ENCODE results near the gene CHMP2B. TPM values are rescaled to one million over a fixed set of nuclear protein-coding genes. Genes with fewer than 3 reads are reported as not detected.

The CHMP2B gene
- total and polyA plus RNA-seq, 5 donors: 23.5 to 41.0 (median 34.5) TPM

DNA sequence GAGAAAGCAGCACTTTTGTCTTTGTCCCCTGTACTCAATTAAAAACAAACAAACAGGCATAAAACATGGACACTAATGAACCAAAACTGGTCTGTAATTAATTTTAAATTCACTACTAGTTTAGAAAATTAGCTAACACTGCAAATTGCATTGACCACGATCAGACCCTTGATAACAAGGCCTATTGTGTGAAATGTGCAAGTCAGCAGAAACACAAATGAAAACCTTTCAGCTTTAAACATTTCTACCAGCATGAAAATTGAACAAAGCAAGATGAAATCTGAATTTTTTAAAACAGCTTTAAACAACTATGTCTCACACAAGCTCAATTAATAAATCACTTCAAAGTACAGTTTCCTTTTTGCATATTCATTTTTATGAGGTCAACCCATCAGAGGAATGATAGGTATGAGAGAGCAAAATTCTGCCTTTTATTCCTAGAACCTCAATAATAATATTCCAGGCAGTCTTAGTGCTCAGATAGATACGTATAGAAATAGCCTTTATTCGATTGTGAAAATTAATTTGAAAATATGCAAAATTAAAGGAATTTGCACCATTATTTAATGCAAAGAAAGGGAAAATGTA, 27.0 kb upstream of the CHMP2B start:
- intact Hi-C loops (cut with DNase I): no loop called here
- no peak for ATAC-seq
- no peak for DNase-seq
- no peak overlapping the region for H3K27ac ChIP-seq (ENCODE audit: low read length)
- no peaks in the 10 kb centered on the region for H3K27me3 ChIP-seq (ENCODE audit: control insufficient read depth, insufficient read depth)
- no peak overlapping the region for H3K4me3 ChIP-seq (ENCODE audit: low read length)
- WGBS: 72% methylated on average over 3 of the region's 3 CpGs
- H3K4me1 ChIP-seq (ENCODE audit: control insufficient read depth, insufficient read depth, low read length): no peaks in the 10 kb centered on the region
- H3K9me3 ChIP-seq (ENCODE audit: control insufficient read depth, low read length): no peaks in the 10 kb centered on the region

DNA sequence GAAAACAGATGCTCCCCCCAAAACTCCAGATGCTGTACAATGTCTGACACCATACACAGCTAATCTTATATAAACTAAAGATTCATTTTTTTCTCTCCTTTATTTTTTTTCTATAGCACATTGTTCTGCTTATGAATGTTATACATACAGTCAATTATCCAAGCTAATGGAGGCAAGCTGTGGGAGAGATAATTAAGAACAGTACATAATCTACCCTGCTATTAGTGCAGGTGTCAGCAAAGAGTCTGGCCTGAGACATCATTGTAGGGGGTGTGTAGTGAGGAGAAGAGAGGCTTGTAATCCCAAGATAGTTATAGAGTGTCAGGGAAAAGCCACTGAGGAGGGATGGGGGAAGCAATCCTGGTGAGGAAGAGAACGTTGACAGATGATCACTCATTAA, 25.4 kb upstream of the CHMP2B start:
- Histone ChIP-seq H3K27ac (ENCODE audit: low read length) (no peak overlapping the region), H3K9me3 (ENCODE audit: control insufficient read depth, low read length) (no peaks in the 10 kb centered on the region), H3K4me3 (ENCODE audit: low read length) (no peak overlapping the region), H3K4me1 (ENCODE audit: control insufficient read depth, insufficient read depth, low read length) (no peaks in the 10 kb centered on the region), H3K27me3 (ENCODE audit: control insufficient read depth, insufficient read depth) (no peaks in the 10 kb centered on the region)
- 59% methylated on average over 1 of the region's 1 CpG for WGBS
- DNase-seq (no peak), ATAC-seq (no peak)
- intact Hi-C loops (cut with DNase I): no loop called here

DNA sequence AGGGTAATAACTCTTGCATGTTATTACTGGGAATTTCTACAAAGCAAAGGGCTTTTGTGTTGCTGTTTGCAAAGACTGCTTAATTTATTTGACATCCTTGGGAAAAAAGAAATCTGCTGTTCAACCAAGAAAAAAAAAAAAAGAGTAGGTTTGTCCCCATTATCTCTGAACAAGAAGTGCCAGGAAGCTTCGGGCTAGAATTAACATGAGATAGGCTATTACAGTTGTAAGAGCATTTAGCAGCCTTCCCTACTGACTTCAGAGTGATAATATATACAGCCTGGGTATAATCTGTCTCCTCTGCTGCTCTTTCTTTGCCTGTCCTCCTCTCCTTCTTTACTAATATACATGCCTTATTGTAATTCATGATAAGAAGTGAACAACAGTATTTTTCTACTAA, 23.3 kb upstream of the CHMP2B start:
- DNase-seq: no peak

DNA sequence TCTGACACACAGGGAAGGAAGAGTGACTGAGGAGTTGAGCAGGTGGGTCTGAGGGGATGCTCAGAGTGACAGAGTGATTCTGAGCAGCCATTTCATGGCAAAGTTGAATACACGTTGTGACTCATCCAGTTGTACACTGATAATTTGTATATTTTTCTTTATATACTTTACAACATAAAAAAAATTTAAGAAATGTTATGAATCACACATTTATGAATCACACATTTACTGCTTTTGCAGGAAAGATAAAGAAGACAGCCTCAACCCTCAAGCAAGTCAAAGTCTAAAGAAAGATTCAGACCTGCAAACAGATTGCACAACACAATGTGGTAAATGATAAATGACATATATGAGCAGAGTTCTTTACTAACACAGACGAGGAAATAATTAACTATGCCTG, 21.0 kb upstream of the CHMP2B start:
- DNase-seq: no peak
- Histone ChIP-seq H3K27ac (ENCODE audit: low read length) (no peak overlapping the region), H3K4me3 (ENCODE audit: low read length) (no peak overlapping the region), H3K27me3 (ENCODE audit: control insufficient read depth, insufficient read depth) (no peaks in the 10 kb centered on the region), H3K4me1 (ENCODE audit: control insufficient read depth, insufficient read depth, low read length) (no peaks in the 10 kb centered on the region), H3K9me3 (ENCODE audit: control insufficient read depth, low read length) (no peaks in the 10 kb centered on the region)
- no peak for ATAC-seq
- WGBS: 39% methylated on average over 2 of the region's 2 CpGs
- intact Hi-C loops (cut with DNase I): no loop called here

More for the DNA sequence above, 23.3 kb upstream of the CHMP2B start:
- Histone ChIP-seq H3K9me3 (ENCODE audit: control insufficient read depth, low read length) (no peaks in the 10 kb centered on the region), H3K27ac (ENCODE audit: low read length) (no peak overlapping the region), H3K27me3 (ENCODE audit: control insufficient read depth, insufficient read depth) (no peaks in the 10 kb centered on the region), H3K4me1 (ENCODE audit: control insufficient read depth, insufficient read depth, low read length) (no peaks in the 10 kb centered on the region), H3K4me3 (ENCODE audit: low read length) (no peak overlapping the region)
- ATAC-seq: no peak
- intact Hi-C loops (cut with DNase I): no loop called here
- 16% methylated on average over 1 of the region's 1 CpG for WGBS

DNA sequence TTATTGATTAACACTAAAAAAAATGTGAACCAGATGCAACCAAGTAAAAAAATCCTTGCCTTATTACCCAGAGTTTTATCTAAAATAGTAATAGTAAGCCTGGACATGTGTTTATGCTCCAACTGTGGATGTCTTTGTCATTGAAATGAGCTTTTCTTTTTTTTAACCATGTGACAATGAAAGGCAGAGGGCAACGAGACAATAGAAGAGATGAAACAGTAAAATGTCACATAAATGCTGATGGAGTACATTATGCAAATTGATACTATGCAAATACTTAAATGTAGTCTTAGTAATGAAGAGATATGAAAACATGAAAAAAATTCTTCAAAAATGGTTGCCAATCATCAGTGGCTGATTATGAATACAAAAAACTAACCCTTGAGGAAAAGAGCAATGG, 20.5 kb upstream of the CHMP2B start:
- DNase-seq: no peak
- H3K4me1 ChIP-seq (ENCODE audit: control insufficient read depth, insufficient read depth, low read length): no peaks in the 10 kb centered on the region
- H3K27me3 ChIP-seq (ENCODE audit: control insufficient read depth, insufficient read depth): no peaks in the 10 kb centered on the region
- H3K4me3 ChIP-seq (ENCODE audit: low read length): no peak overlapping the region
- WGBS: 64% methylated on average over 1 of the region's 1 CpG
- intact Hi-C loops (cut with DNase I): no loop called here
- no peak for ATAC-seq
- no peaks in the 10 kb centered on the region for H3K9me3 ChIP-seq (ENCODE audit: control insufficient read depth, low read length)
- no peak overlapping the region for H3K27ac ChIP-seq (ENCODE audit: low read length)

DNA sequence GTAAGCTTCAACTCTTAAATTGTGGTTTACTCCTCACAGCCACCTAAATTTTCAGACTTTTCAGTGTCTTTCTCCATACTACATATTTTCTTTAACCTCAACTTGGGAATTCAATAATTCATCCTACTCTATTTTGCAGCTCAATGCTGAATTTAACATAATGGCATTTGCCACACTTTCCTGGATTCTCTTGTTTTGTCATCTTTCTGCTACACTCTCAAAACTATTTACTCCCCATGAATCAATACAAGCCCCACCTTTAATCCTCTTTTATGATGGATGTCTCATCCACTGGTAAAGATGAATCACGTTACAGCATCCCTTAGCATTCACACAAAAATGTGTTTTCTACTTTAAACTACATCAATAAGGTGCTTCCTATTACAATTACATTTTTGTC, 19.6 kb upstream of the CHMP2B start:
- Histone ChIP-seq H3K4me1 (ENCODE audit: control insufficient read depth, insufficient read depth, low read length) (no peaks in the 10 kb centered on the region), H3K27me3 (ENCODE audit: control insufficient read depth, insufficient read depth) (no peaks in the 10 kb centered on the region), H3K4me3 (ENCODE audit: low read length) (no peak overlapping the region), H3K9me3 (ENCODE audit: control insufficient read depth, low read length) (no peaks in the 10 kb centered on the region), H3K27ac (ENCODE audit: low read length) (no peak overlapping the region)
- 72% methylated on average over 1 of the region's 1 CpG for WGBS
- intact Hi-C loops (cut with DNase I): no loop called here
- ATAC-seq: no peak
- no peak for DNase-seq

DNA sequence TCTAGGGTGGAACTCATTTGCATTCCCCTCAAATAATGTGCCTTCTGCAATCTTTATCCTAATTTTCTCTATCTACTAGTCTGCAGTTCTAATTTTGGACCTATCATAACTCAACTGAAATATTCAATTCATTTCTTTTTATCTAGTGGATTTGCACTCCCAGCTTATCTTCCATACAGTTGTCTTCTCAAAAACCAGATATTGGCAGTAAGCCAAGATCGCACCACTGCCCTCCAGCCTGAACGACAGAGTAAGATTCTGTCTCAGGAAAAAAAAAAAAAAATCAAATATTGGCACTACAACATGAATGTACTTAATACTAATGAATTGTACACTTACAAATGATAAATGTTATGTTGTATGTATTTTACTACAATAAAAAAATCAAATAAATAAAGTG, 18.0 kb upstream of the CHMP2B start:
- DNase-seq (no peak), ATAC-seq (no peak)
- Histone ChIP-seq H3K27me3 (ENCODE audit: control insufficient read depth, insufficient read depth) (no peaks in the 10 kb centered on the region), H3K9me3 (ENCODE audit: control insufficient read depth, low read length) (no peaks in the 10 kb centered on the region), H3K4me1 (ENCODE audit: control insufficient read depth, insufficient read depth, low read length) (no peaks in the 10 kb centered on the region), H3K4me3 (ENCODE audit: low read length) (no peak overlapping the region), H3K27ac (ENCODE audit: low read length) (no peak overlapping the region)
- 10% methylated on average over 2 of the region's 2 CpGs for WGBS
- intact Hi-C loops (cut with DNase I): no loop called here

DNA sequence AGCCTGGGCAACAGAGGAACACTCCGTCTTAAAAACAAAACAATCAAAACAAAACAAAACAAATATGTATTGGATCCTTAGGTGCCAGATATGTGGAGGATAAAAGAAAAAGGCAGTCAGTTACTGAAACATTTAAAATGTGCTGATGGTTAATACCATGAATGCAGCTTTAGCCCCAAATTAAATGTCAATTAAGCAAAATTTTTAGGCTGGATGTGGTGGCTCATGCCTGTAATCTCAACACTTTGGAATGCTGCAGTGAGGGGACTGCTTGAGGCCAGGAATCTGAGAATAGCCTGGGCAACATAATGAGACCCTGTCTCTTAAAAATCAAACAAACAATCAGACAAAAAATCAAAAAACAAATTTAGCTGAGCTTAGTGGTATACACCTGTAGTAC, 8.5 kb upstream of the CHMP2B start:
- DNase-seq: no peak
- H3K4me3 ChIP-seq (ENCODE audit: low read length): no peak overlapping the region
- 85% methylated on average over 1 of the region's 1 CpG for WGBS
- H3K9me3 ChIP-seq (ENCODE audit: control insufficient read depth, low read length): no peaks in the 10 kb centered on the region
- H3K27me3 ChIP-seq (ENCODE audit: control insufficient read depth, insufficient read depth): no peaks in the 10 kb centered on the region
- no peak for ATAC-seq
- H3K4me1 ChIP-seq (ENCODE audit: control insufficient read depth, insufficient read depth, low read length): no peaks in the 10 kb centered on the region
- intact Hi-C loops (cut with DNase I): no loop called here
- no peak overlapping the region for H3K27ac ChIP-seq (ENCODE audit: low read length)

DNA sequence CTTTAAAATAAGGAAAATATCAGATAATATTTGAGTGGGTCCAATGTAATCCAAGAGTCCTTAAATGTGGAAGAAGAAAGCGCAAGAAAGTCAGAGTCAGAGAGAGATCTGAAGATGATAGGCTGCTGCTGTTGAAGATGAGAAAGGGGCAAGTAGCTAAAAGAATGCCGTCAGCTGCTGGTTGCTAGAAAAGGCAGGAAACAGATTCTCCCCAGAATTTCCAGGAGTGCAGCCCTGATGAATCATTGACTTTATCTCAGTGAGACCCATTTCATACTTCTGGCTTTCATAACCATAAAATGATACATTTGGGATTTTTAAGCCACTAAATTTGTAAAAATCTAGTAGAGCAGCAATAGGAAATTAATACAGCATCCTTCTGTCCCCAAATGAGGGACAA, 7.5 kb upstream of the CHMP2B start:
- H3K4me3 ChIP-seq (ENCODE audit: low read length): no peak overlapping the region
- DNase-seq (no peak), ATAC-seq (no peak)
- no peak overlapping the region for H3K27ac ChIP-seq (ENCODE audit: low read length)
- intact Hi-C loops (cut with DNase I): no loop called here
- H3K9me3 ChIP-seq (ENCODE audit: control insufficient read depth, low read length): no peaks in the 10 kb centered on the region
- no peaks in the 10 kb centered on the region for H3K4me1 ChIP-seq (ENCODE audit: control insufficient read depth, insufficient read depth, low read length)
- 80% methylated on average over 2 of the region's 2 CpGs for WGBS
- H3K27me3 ChIP-seq (ENCODE audit: control insufficient read depth, insufficient read depth): no peaks in the 10 kb centered on the region

DNA sequence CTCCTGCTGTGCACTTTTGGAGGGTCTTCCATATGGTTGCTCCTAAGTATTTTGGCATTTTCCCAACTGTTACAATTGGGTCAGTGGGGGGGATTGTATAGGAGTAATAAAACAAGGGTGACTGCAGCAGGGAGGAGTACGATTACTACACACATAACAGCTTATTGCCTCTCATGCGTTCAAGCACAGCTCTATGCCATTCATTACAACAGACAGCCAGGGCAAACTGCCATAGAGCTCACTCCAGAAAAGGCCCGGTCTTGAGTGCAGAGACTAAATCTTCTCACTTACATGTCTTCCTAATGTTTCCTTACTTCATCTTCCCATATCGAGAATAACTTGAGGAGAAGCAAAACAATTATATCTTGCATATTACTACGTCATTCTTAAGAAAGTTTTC, 1.4 kb upstream of the CHMP2B start:
- Histone ChIP-seq H3K4me1 (ENCODE audit: control insufficient read depth, insufficient read depth, low read length) (no peaks in the 10 kb centered on the region), H3K9me3 (ENCODE audit: control insufficient read depth, low read length) (no peaks in the 10 kb centered on the region), H3K27ac (ENCODE audit: low read length) (no peak overlapping the region), H3K27me3 (ENCODE audit: control insufficient read depth, insufficient read depth) (no peaks in the 10 kb centered on the region), H3K4me3 (ENCODE audit: low read length) (no peak overlapping the region)
- 60% methylated on average over 5 of the region's 5 CpGs for WGBS
- ATAC-seq (no peak), DNase-seq (peak in 2 of 3 donors; percentile 14 to 24)
- intact Hi-C loops (cut with DNase I): no loop called here

DNA sequence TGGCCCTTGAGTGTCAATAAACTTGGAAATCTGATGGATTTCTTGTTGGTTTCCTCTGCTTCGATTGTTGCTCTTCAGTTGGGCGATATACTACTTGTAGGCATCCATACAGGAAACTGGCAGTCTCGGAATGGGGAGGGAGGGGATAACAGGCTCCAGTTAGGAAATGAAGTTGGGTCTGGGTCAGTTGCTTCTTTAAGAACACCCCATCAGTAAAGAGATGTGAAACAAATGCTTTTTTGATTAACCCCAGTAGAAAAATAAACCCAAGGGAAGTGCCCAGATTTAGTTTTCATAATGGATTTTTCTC, 681 bp downstream of the CHMP2B start:
- DNase-seq (no peak), ATAC-seq (peak in 1 of 2 donors; percentile 3)
- Histone ChIP-seq H3K4me1 (ENCODE audit: control insufficient read depth, insufficient read depth, low read length) (no peaks in the 10 kb centered on the region), H3K4me3 (ENCODE audit: low read length) (peak overlapping the region; percentile 94), H3K27ac (ENCODE audit: low read length) (peak overlapping the region; percentile 90), H3K9me3 (ENCODE audit: control insufficient read depth, low read length) (no peaks in the 10 kb centered on the region), H3K27me3 (ENCODE audit: control insufficient read depth, insufficient read depth) (no peaks in the 10 kb centered on the region)
- WGBS: under 1% methylated on average over 3 of the region's 3 CpGs
- intact Hi-C loops (cut with DNase I): no loop called here

DNA sequence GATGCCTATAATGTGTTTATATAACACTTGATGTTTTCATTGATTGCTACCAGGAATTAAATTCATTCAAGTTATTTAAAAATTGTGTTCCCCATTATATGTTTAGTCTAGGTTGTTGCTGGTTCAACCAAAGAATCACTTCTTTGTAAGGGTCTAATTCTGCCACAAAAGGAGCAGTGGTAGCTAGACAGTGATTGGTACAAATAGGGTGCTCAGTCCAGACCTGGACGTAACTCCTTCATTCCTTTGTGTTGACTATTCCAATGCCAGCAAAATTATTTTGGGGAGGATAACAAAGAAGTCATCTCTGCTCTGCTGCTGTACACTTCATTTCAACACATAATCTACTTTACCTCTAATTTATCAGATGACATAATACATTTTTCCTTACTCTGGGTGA, 1.2 kb downstream of the CHMP2B start:
- H3K4me1 ChIP-seq (ENCODE audit: control insufficient read depth, insufficient read depth, low read length): no peaks in the 10 kb centered on the region
- intact Hi-C loops (cut with DNase I): no loop called here
- WGBS: 15% methylated on average over 1 of the region's 1 CpG
- DNase-seq (no peak), ATAC-seq (no peak)
- no peak overlapping the region for H3K27ac ChIP-seq (ENCODE audit: low read length)
- H3K4me3 ChIP-seq (ENCODE audit: low read length): peak overlapping the region; percentile 94
- H3K27me3 ChIP-seq (ENCODE audit: control insufficient read depth, insufficient read depth): no peaks in the 10 kb centered on the region
- no peaks in the 10 kb centered on the region for H3K9me3 ChIP-seq (ENCODE audit: control insufficient read depth, low read length)
